Medulla oblongata (tissue), 1 donor: ENCODE measurements around the gene PRUNE2.
"Not testable (repeated sequence)": the region's sequence is repeated elsewhere in the genome, so short reads cannot be mapped to it uniquely, and the experiment has no call there.

Experiments
- DNase-seq: peaks from one replicate; pipeline ENCODE4 v3.0.0-alpha.2; 2015; ENCODE audit errors: extremely low spot score

PRUNE2 gene

GRCh38 chr9:76793784-76794431 is 112.0 kb downstream of the PRUNE2 start:
- no peak for DNase-seq

GRCh38 chr9:76789840-76790239 is 116.1 kb downstream of the PRUNE2 start:
- no peak for DNase-seq

GRCh38 chr9:76787677-76788076 is 118.2 kb downstream of the PRUNE2 start:
- no peak for DNase-seq

- no peak for DNase-seq
These were observed 120.4 kb downstream of the PRUNE2 start for GRCh38 chr9:76785501-76785900.

- no peak for DNase-seq
These were observed 121.0 kb downstream of the PRUNE2 start for GRCh38 chr9:76784881-76785280.

- peak; percentile 49 for DNase-seq
These were observed 133.0 kb downstream of the PRUNE2 start for GRCh38 chr9:76772686-76773445.

GRCh38 chr9:76766126-76766525 is 139.8 kb downstream of the PRUNE2 start:
- DNase-seq: no peak

- no peak for DNase-seq
These were observed 141.8 kb downstream of the PRUNE2 start, which contains the start of gene PCA3 for GRCh38 chr9:76764138-76764537. TSS of gene PCA3 (plus strand) at chr9:76764438.

GRCh38 chr9:76761448-76761847 is 144.5 kb downstream of the PRUNE2 start:
- peak; percentile 36 for DNase-seq

- no peak for DNase-seq
These were observed 146.2 kb downstream of the PRUNE2 start for GRCh38 chr9:76759732-76760131.

GRCh38 chr9:76758476-76758875 is 147.4 kb downstream of the PRUNE2 start:
- DNase-seq: no peak

GRCh38 chr9:76756941-76757673 is 148.8 kb downstream of the PRUNE2 start:
- no peak for DNase-seq

GRCh38 chr9:76756268-76756640 is 149.7 kb downstream of the PRUNE2 start:
- DNase-seq: peak; percentile 60

- DNase-seq: no peak
These were observed 154.9 kb downstream of the PRUNE2 start for GRCh38 chr9:76751001-76751400.

GRCh38 chr9:76744336-76744735 is 161.6 kb downstream of the PRUNE2 start:
- no peak for DNase-seq

- DNase-seq: no peak
These were observed 162.0 kb downstream of the PRUNE2 start for GRCh38 chr9:76743931-76744330.

GRCh38 chr9:76742890-76743289 is 163.0 kb downstream of the PRUNE2 start:
- DNase-seq: not testable (repeated sequence)

GRCh38 chr9:76741524-76741923 is 164.4 kb downstream of the PRUNE2 start:
- DNase-seq: no peak

GRCh38 chr9:76738402-76738801 is 167.5 kb downstream of the PRUNE2 start:
- no peak for DNase-seq

GRCh38 chr9:76737154-76737902 is 168.6 kb downstream of the PRUNE2 start:
- DNase-seq: no peak

- no peak for DNase-seq
These were observed 171.2 kb downstream of the PRUNE2 start for GRCh38 chr9:76734716-76735115.

GRCh38 chr9:76733096-76733495 is 172.8 kb downstream of the PRUNE2 start:
- DNase-seq: no peak
